Gastroesophageal sphincter (tissue), 4 donors: ENCODE data around the gene EIF1AY. TPM values are rescaled to one million over a fixed set of nuclear protein-coding genes. Genes with fewer than 3 reads are reported as not detected.
A peak's percentile ranks its signal among the peaks of the same experiment; 100 is the strongest.

Source experiments
- ATAC-seq: fragments of 150-250 bp; one replicate; pipeline ENCODE4 v1.9.1; 2016; ENCODE audit warnings: mild to moderate bottlenecking, moderate library complexity
- H3K27ac ChIP-seq, 4 donors: fragments of 200-600 bp; sonication (generic) in 3 of 4; 1 replicate in 3 of 4; 2 replicates in 1 of 4; pipeline ENCODE4 v1.5.1; 2016 to 2019
- H3K27me3 ChIP-seq: fragments of 200-600 bp; sonication (generic); one replicate; pipeline ENCODE4 v1.5.1; 2019
- H3K36me3 ChIP-seq, 2 donors: fragments of 200-600 bp; sonication (generic); one replicate each; pipeline ENCODE4 v1.5.1; 2019; ENCODE audit warnings: control low read depth in 1 of 2
- H3K4me1 ChIP-seq, 3 donors: fragments of 200-600 bp; sonication (generic); 1 replicate in 2 of 3; 2 replicates in 1 of 3; pipeline ENCODE4 v1.5.1; 2016 to 2019; ENCODE audit warnings: control low read depth in 2 of 3
- H3K4me3 ChIP-seq, 2 donors: fragments of 200-600 bp; sonication (generic); one replicate each; pipeline ENCODE4 v1.5.1; 2019; ENCODE audit warnings: mild to moderate bottlenecking in 1 of 2, moderate library complexity in 1 of 2
- H3K9me3 ChIP-seq, 3 donors: fragments of 200-600 bp; sonication (generic); one replicate each; pipeline ENCODE4 v1.5.1; 2017 to 2019; ENCODE audit warnings: control low read depth in 2 of 3
- CTCF ChIP-seq, 4 experiments: fragments of 200-600 bp in 2 of 4; fragments of 450-650 bp in 2 of 4; sonication (generic) in 1 of 4; IDR thresholded peaks; one replicate each; pipeline ENCODE4 v1.5.1; 2017 to 2019; ENCODE audit warnings: antibody characterized with exemption in 4 of 4, mild to moderate bottlenecking in 2 of 4, moderate library complexity in 2 of 4
- EP300 ChIP-seq: sonication (generic); formaldehyde crosslinking; IDR thresholded peaks from one replicate; pipeline ENCODE4 v1.6.1; 2017; ENCODE audit warnings: antibody characterized with exemption, mild to moderate bottlenecking
- POLR2A ChIP-seq, 2 donors: fragments of 450-650 bp; IDR thresholded peaks; one replicate each; pipeline ENCODE4 v1.6.1; 2017; ENCODE audit warnings: antibody characterized with exemption in 2 of 2, mild to moderate bottlenecking in 2 of 2, moderate library complexity in 1 of 2
- POLR2AphosphoS5 ChIP-seq: sonication (generic); formaldehyde crosslinking; IDR thresholded peaks from one replicate; pipeline ENCODE4 v1.6.1; 2017; ENCODE audit warnings: antibody characterized with exemption
- WGBS, 2 donors: methylation state at CpG; one replicate each; pipeline ENCODE4 v1.1.5; 2018; ENCODE audit warnings: low coverage in 1 of 2; 5-methylcytosine and 5-hydroxymethylcytosine counted together
- total RNA-seq, 4 donors: library from RNA; depleted of rRNA; stranded (reverse); fragments of >200 nt; gene quantifications; one replicate each; pipeline ENCODE4 v1.1.0, GENCODE V29; 2016

EIF1AY gene
- total RNA-seq, 4 donors from 2014 or later, result 27.3 to 47.0 TPM; not detected in 2

- Histone ChIP-seq H3K9me3 (no peaks in the 10 kb centered on the region), H3K4me3 (no peak overlapping the region), H3K27ac (no peak overlapping the region), H3K27me3 (no peaks in the 10 kb centered on the region), H3K4me1 (peaks cover 0 to 18% (median 0%) of the 10 kb centered on the region in 3 donors), H3K36me3 (no peaks in the 10 kb centered on the region)
- 8% methylated on average over 2 of the region's 2 CpGs; no CpG with 5 or more reads in 1 of the 2 donors for WGBS, 2 donors
- TF ChIP-seq POLR2AphosphoS5, result no peak
- peak in 2 of 4 experiments; percentile 19 to 46 for TF ChIP-seq CTCF (IDR thresholded peaks at IDR 0.05)
- ATAC-seq, result no peak
These were observed 16.9 kb upstream of the EIF1AY start for GRCh38 chrY:20558677-20559076.

GRCh38 chrY:20559873-20560512, 15.6 kb upstream of the EIF1AY start:
- TF ChIP-seq POLR2AphosphoS5, result no peak
- TF ChIP-seq CTCF (IDR thresholded peaks at IDR 0.05), result no peak
- TF ChIP-seq EP300, result no peak
- no peak for TF ChIP-seq POLR2A (IDR thresholded peaks at IDR 0.05)
- 0% methylated on average over 1 of the region's 2 CpGs; no CpG with 5 or more reads in 1 of the 2 donors for WGBS, 2 donors
- Histone ChIP-seq H3K4me1 (peaks cover 0 to 18% (median 0%) of the 10 kb centered on the region in 3 donors), H3K27me3 (no peaks in the 10 kb centered on the region), H3K36me3 (no peaks in the 10 kb centered on the region), H3K9me3 (no peaks in the 10 kb centered on the region), H3K27ac (no peak overlapping the region), H3K4me3 (no peak overlapping the region)
- no peak for ATAC-seq

- H3K27me3 ChIP-seq, result no peaks in the 10 kb centered on the region
- H3K4me1 ChIP-seq, result peaks cover 0 to 13% (median 0%) of the 10 kb centered on the region in 3 donors
- no peaks in the 10 kb centered on the region for H3K36me3 ChIP-seq
- no peaks in the 10 kb centered on the region for H3K9me3 ChIP-seq
- ATAC-seq, result no peak
- 62% methylated on average over 3 of the region's 3 CpGs; no CpG with 5 or more reads in 1 of the 2 donors for WGBS, 2 donors
- no peak overlapping the region for H3K27ac ChIP-seq
- H3K4me3 ChIP-seq, result no peak overlapping the region
- TF ChIP-seq POLR2A (IDR thresholded peaks at IDR 0.05) (no peak), CTCF (IDR thresholded peaks at IDR 0.05) (no peak), POLR2AphosphoS5 (no peak), EP300 (no peak)
These were observed 4.3 kb upstream of the EIF1AY start for GRCh38 chrY:20571306-20571705.

- peaks cover 0 to 38% (median 0%) of the 10 kb centered on the region in 3 donors for H3K4me1 ChIP-seq
- 2% methylated on average over 5 of the region's 5 CpGs; no CpG with 5 or more reads in 1 of the 2 donors for WGBS, 2 donors
- peak overlapping the region; percentile 66 to 75 for H3K4me3 ChIP-seq
- H3K36me3 ChIP-seq, result no peaks in the 10 kb centered on the region
- peak overlapping the region in 2 of 4 donors; percentile 91 to 98 for H3K27ac ChIP-seq
- no peak for ATAC-seq
- no peaks in the 10 kb centered on the region for H3K9me3 ChIP-seq
- H3K27me3 ChIP-seq, result no peaks in the 10 kb centered on the region
- TF ChIP-seq POLR2A (IDR thresholded peaks at IDR 0.05), result no peak
- TF ChIP-seq CTCF (IDR thresholded peaks at IDR 0.05), result no peak
- no peak for TF ChIP-seq EP300
- no peak for TF ChIP-seq POLR2AphosphoS5
These were observed 930 bp downstream of the EIF1AY start for GRCh38 chrY:20576506-20576905.

GRCh38 chrY:20578206-20578605, 2.6 kb downstream of the EIF1AY start:
- Histone ChIP-seq H3K27ac (no peak overlapping the region), H3K36me3 (peaks cover 0 to 5% of the 10 kb centered on the region in 2 donors), H3K9me3 (no peaks in the 10 kb centered on the region), H3K27me3 (no peaks in the 10 kb centered on the region), H3K4me1 (peaks cover 0 to 36% (median 0%) of the 10 kb centered on the region in 3 donors), H3K4me3 (no peak overlapping the region)
- no peak for ATAC-seq
- TF ChIP-seq POLR2AphosphoS5 (no peak), EP300 (no peak), POLR2A (IDR thresholded peaks at IDR 0.05) (no peak)
- WGBS, 2 donors, result 50% methylated on average over 2 of the region's 3 CpGs; no CpG with 5 or more reads in 1 of the 2 donors
